Lower leg skin (tissue), 4 donors: ENCODE measurements around the gene ABHD8. TPM values are rescaled to one million over a fixed set of nuclear protein-coding genes. Genes with fewer than 3 reads are reported as not detected.

ENCODE experiments used
- DNase-seq, 2 donors: peaks; one replicate each; pipeline ENCODE4 v3.0.0-alpha.2; 2019; ENCODE audit warnings: low spot score in 2 of 2
- H3K4me3 ChIP-seq: fragments of 200-600 bp; sonication (generic); 2 replicates; pipeline ENCODE4 v1.5.1; 2017; ENCODE audit warnings: mild to moderate bottlenecking, low read depth; ENCODE audit not compliant: poor library complexity, severe bottlenecking
- POLR2A ChIP-seq, 2 donors: fragments of 450-650 bp; IDR thresholded peaks; one replicate each; pipeline ENCODE4 v1.6.1; 2016 to 2017; ENCODE audit warnings: antibody characterized with exemption in 2 of 2, mild to moderate bottlenecking in 1 of 2, moderate library complexity in 1 of 2
- WGBS, 2 donors: methylation state at CpG; one replicate each; pipeline ENCODE4 v1.1.5; 2018; 5-methylcytosine and 5-hydroxymethylcytosine counted together
- intact Hi-C: fragments of 100-400 bp; cut with DNase I; formaldehyde crosslinking; loops from one replicate; pipeline ENCODE4 v1.15.0; 2023; ENCODE audit warnings: low total_unique reads
- total RNA-seq, 4 donors: library from RNA; depleted of rRNA; stranded (reverse); fragments of >200 nt; gene quantifications; one replicate each; pipeline ENCODE4 v1.1.0, GENCODE V29; 2016
- TF ChIP-seq, protein P1 (sequence below), 3 donors: fragments of 450-650 bp; IDR thresholded peaks; one replicate each; pipeline ENCODE4 v1.5.1; 2016; ENCODE audit warnings: antibody characterized with exemption in 3 of 3, mild to moderate bottlenecking in 3 of 3, moderate library complexity in 2 of 3

ABHD8 gene
- total RNA-seq, 4 donors from 2014 or later: 20.2 to 34.9 (median 27.7) TPM

DNA sequence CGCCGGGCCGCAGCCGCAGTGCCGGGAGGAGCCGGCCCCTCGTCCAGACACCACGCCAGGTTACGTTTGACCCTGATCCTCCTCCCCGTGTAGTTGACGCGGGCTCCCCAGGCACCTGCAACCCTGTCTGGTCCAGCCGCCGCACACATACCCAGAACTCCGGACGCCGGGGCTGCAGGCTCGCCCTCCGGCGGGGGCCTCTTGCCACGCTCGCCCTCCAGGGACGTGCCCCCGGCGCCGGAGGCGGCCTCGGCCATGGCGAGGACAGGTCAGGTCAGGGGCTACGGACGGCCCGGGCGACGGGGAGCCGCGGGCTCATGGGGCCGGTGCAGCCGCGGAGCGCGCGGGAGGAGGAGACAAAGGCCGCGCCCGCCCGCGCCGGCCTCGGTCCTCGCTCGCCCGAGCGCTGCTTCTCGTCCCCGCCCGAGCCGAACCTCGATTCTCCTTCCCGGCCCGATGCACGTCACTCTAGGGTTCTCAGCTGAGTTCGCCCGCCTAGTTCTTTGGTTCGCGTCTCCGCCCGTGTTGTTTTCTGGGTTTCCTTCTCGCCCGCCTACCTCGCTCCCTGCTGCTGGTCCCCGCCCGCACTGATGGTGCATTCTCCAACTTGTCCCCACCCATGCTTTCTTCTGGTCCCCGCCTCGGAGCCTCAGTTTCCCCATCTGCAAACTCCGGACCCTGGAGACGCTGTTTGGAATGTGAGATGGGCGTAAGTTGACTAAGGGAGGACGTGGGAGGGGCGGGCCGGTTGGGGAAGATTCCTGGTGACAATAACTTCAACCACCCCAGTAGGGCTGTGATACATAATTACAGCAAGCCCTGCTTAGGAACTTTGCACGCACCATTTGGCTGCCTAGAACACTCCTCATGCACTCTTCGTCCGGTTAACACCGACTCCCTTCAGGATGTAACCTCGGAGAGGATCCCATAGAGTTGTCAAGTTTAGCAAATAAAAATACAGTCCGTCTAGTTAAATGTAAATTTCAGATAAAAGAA lies 31.5 kb upstream of the ABHD8 start, which contains the start of gene ANO8:
ANO8 (minus strand) TSS at position 442 of the 996 bp plus-strand sequence; CDS start at position 257, 185 bp downstream.
- intact Hi-C loops: no loop called here
- 2 to 3% methylated on average over 51 to 53 of the region's 86 CpGs for WGBS, 2 donors
- H3K4me3 ChIP-seq: peak within 1 kb of the TSS; percentile 70
- DNase-seq: peak; percentile 94 to 98
- no peak for TF ChIP-seq POLR2A (IDR thresholded peaks at IDR 0.05)

DNA sequence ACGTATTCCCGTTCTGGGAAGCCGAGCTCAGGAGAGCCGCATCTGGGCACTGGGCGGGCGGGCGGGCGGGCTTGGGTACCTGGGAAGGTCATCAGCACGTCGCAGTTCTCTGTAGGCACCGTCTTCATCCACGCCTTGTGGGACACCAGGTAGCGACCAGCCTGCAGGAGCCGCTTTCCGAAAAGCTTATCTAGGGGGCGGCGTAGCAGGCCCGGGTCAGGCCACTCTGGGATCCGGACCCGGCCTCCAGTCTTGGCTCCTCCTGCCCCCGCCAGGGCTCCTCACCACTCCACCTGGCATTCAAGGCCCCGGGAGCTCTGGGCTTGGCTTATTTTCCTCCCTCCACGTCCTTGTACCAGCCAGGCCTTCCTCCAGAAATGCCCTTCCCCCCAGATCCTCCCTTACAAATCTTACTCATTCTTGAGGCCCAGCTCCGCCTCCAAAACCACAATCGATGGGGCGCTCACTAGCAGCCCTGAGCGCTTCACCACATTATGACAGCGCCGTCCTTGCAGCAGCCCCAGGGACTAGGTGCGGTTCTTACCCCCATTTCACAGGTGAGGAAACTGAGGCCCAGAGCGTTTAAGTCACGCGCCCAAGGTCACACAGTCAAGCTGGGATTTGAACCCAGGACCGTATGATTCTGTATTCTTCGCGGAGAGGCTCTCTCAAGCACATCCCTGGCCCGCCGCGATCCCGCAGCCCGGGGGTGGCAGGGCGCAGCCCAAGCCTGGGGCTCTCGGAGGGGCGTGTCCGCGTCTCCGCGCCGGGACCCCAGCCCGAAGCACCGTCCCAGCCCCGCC lies 30.6 kb upstream of the ABHD8 start:
- peak overlapping the region; percentile 70 for H3K4me3 ChIP-seq
- 21 to 41% methylated on average over 36 to 41 of the region's 52 CpGs for WGBS, 2 donors
- TF ChIP-seq POLR2A (IDR thresholded peaks at IDR 0.05): no peak
- TF ChIP-seq, protein P1, sequence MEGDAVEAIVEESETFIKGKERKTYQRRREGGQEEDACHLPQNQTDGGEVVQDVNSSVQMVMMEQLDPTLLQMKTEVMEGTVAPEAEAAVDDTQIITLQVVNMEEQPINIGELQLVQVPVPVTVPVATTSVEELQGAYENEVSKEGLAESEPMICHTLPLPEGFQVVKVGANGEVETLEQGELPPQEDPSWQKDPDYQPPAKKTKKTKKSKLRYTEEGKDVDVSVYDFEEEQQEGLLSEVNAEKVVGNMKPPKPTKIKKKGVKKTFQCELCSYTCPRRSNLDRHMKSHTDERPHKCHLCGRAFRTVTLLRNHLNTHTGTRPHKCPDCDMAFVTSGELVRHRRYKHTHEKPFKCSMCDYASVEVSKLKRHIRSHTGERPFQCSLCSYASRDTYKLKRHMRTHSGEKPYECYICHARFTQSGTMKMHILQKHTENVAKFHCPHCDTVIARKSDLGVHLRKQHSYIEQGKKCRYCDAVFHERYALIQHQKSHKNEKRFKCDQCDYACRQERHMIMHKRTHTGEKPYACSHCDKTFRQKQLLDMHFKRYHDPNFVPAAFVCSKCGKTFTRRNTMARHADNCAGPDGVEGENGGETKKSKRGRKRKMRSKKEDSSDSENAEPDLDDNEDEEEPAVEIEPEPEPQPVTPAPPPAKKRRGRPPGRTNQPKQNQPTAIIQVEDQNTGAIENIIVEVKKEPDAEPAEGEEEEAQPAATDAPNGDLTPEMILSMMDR (IDR thresholded peaks at IDR 0.05): no peak
- no peak for DNase-seq
- intact Hi-C loops: no loop called here

DNA sequence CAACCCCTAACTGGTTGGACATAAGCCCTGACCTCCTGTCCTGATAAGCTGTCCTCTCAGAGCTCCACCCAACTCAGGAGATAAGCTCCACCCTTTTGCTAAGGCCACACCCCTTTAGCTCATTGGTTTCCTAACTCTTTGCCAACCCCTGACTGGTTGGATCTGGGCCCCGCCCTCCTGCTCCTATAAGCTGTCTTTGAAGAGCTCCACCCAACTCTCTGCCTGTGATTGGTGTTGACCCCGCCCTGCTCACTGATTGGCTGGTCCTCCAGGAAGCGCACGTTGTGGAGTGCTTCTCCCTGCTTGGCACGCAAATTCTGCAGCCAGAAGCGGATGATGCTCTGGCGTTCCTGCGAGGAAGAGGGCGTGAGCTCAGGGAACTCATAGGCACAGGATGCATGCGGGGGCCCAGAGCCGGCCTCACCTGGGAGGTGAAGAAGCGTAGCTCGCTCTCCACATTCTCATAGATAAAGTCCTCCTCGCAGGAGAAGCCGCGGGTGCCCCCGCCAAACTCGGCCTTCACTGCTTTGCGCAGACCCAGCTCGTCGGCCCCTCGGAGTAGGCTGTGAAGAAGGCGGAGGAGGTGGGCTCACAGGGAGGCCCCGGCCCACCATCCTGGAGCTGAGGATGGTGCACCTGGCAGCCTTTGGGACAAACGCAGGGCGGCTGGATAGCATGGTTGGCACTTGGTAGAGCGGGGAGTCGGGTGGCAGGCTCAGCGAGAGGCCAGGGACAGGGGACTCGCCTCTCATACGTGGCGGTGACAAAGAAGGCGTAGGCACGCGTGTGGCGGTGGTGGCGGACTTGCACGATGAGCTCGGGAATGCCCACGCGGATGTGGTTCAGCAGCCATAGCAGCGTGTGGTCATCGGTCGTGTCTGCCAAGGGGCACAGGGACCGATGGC lies 29.7 kb upstream of the ABHD8 start:
- intact Hi-C loops: no loop called here
- no peak for DNase-seq
- H3K4me3 ChIP-seq: no peak overlapping the region
- TF ChIP-seq POLR2A (IDR thresholded peaks at IDR 0.05): no peak
- TF ChIP-seq, protein P1 (IDR thresholded peaks at IDR 0.05): no peak
- 93 to 94% methylated on average over 41 to 45 of the region's 45 CpGs for WGBS, 2 donors

DNA sequence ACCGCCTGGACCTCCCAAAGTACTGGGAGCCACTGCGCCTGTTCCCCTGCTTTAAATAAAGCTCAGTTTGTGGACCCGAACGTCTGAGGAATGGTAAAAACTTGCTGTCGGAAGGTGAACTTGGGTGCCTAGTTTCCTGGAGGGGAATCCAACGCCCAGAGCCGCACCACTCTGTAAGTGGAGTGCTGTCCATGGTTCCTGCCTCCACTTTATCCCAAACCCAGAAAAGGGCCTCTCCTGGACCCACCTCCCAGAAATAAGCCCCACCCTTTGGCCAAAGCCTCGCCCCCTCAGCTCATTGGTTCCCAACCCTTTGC lies 29.1 kb upstream of the ABHD8 start:
- WGBS, 2 donors: 89 to 91% methylated on average over 8 of the region's 8 CpGs
- intact Hi-C loops: no loop called here
- TF ChIP-seq, protein P1 (IDR thresholded peaks at IDR 0.05): no peak
- no peak for TF ChIP-seq POLR2A (IDR thresholded peaks at IDR 0.05)
- no peak overlapping the region for H3K4me3 ChIP-seq
- DNase-seq: no peak

DNA sequence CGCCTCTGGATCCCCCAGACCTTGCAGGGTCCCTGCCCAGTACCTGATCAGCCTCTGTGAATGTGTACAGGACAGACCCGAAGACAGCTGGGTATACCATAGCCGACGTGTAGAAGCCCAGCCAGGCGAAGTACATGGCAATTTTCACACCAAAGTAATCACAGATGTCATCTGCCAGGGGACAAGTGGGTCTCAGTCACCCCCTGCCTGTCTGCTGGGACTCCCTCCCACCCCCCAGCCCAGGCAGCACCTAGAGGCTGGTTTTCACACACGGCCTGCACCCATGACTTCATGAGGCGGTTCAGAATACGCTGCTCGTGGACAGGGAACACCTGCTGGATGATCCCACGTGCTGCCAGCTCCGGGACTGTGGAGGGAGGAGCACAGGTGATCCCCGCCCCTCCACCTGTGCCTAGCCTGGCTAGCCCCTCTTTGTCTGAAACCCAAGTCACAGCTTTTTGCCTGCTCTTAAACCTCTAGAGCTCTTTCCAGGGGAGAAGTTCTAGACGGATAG lies 27.9 kb upstream of the ABHD8 start:
- 73 to 78% methylated on average over 13 of the region's 13 CpGs for WGBS, 2 donors
- H3K4me3 ChIP-seq: no peak overlapping the region
- TF ChIP-seq POLR2A (IDR thresholded peaks at IDR 0.05): no peak
- TF ChIP-seq, protein P1 (IDR thresholded peaks at IDR 0.05): no peak
- DNase-seq: no peak
- intact Hi-C loops: no loop called here
